Nephron (organoid): ENCODE measurements around the gene BCDIN3D.

ENCODE experiments used
- H3K27ac Mint-ChIP-seq, 3 experiments: 2 replicates each; pipeline ENCODE4 v1.8.0; 2020; ENCODE audit warnings: mixed read lengths in 3 of 3, mild to moderate bottlenecking in 2 of 3, moderate library complexity in 1 of 3
- H3K27me3 Mint-ChIP-seq: 2 replicates; pipeline ENCODE4 v1.8.0; 2021; ENCODE audit warnings: low read depth, mild to moderate bottlenecking, moderate library complexity, mixed read lengths
- H3K36me3 Mint-ChIP-seq: 2 replicates; pipeline ENCODE4 v1.8.0; 2020; ENCODE audit warnings: low read depth, mixed read lengths
- H3K4me1 Mint-ChIP-seq: 2 replicates; pipeline ENCODE4 v1.8.0; 2020; ENCODE audit warnings: mixed read lengths
- H3K4me3 Mint-ChIP-seq, 3 experiments: 2 replicates each; pipeline ENCODE4 v1.8.0; 2020; ENCODE audit warnings: mild to moderate bottlenecking in 3 of 3, mixed read lengths in 3 of 3, moderate library complexity in 2 of 3
- H3K9me3 Mint-ChIP-seq: 2 replicates; pipeline ENCODE4 v1.8.0; 2020; ENCODE audit warnings: mixed read lengths
- CTCF ChIP-seq, 3 experiments: fragments of 200-600 bp; sonication (generic); IDR thresholded peaks; one replicate each; pipeline ENCODE4 v1.5.0; 2021; ENCODE audit warnings: antibody characterized with exemption in 3 of 3; ENCODE audit not compliant: unreplicated experiment in 3 of 3

Gene BCDIN3D

GRCh38 chr12:49796606-49797448 is 46.1 kb downstream of the BCDIN3D start:
- H3K4me1 Mint-ChIP-seq, result peaks cover 5% of the 10 kb centered on the region
- no peak for TF ChIP-seq CTCF (IDR thresholded peaks at IDR 0.05; ENCODE audit: unreplicated experiment in 3 of 3)
- no peaks in the 10 kb centered on the region for H3K27me3 Mint-ChIP-seq
- H3K9me3 Mint-ChIP-seq, result no peaks in the 10 kb centered on the region
- H3K36me3 Mint-ChIP-seq, result peaks cover 7% of the 10 kb centered on the region
- H3K27ac Mint-ChIP-seq, result no peak overlapping the region
- H3K4me3 Mint-ChIP-seq, result no peak overlapping the region

GRCh38 chr12:49796155-49796554 is 46.8 kb downstream of the BCDIN3D start:
- no peaks in the 10 kb centered on the region for H3K9me3 Mint-ChIP-seq
- H3K4me3 Mint-ChIP-seq, result no peak overlapping the region
- peaks cover 5% of the 10 kb centered on the region for H3K4me1 Mint-ChIP-seq
- no peaks in the 10 kb centered on the region for H3K27me3 Mint-ChIP-seq
- peaks cover 7% of the 10 kb centered on the region for H3K36me3 Mint-ChIP-seq
- no peak overlapping the region for H3K27ac Mint-ChIP-seq
- no peak for TF ChIP-seq CTCF (IDR thresholded peaks at IDR 0.05; ENCODE audit: unreplicated experiment in 3 of 3)

GRCh38 chr12:49795654-49796105 is 47.2 kb downstream of the BCDIN3D start:
- Mint-ChIP-seq H3K27me3 (no peaks in the 10 kb centered on the region), H3K9me3 (no peaks in the 10 kb centered on the region), H3K36me3 (peaks cover 12% of the 10 kb centered on the region), H3K4me1 (peaks cover 5% of the 10 kb centered on the region), H3K4me3 (no peak overlapping the region), H3K27ac (no peak overlapping the region)
- TF ChIP-seq CTCF (IDR thresholded peaks at IDR 0.05; ENCODE audit: unreplicated experiment in 3 of 3), result no peak

- Mint-ChIP-seq H3K36me3 (peaks cover 12% of the 10 kb centered on the region), H3K27ac (no peak overlapping the region), H3K4me3 (no peak overlapping the region), H3K4me1 (peaks cover 5% of the 10 kb centered on the region), H3K9me3 (no peaks in the 10 kb centered on the region), H3K27me3 (no peaks in the 10 kb centered on the region)
- no peak for TF ChIP-seq CTCF (IDR thresholded peaks at IDR 0.05; ENCODE audit: unreplicated experiment in 3 of 3)
Observed at GRCh38 chr12:49794811-49795653, 47.9 kb downstream of the BCDIN3D start.

- peaks cover 3% of the 10 kb centered on the region for H3K4me1 Mint-ChIP-seq
- H3K27ac Mint-ChIP-seq, result no peak overlapping the region
Observed at GRCh38 chr12:49794021-49794420, 48.9 kb downstream of the BCDIN3D start.

More at GRCh38 chr12:49794021-49794420, 48.9 kb downstream of the BCDIN3D start:
- H3K36me3 Mint-ChIP-seq, result peaks cover 14% of the 10 kb centered on the region
- no peaks in the 10 kb centered on the region for H3K27me3 Mint-ChIP-seq
- no peak overlapping the region for H3K4me3 Mint-ChIP-seq
- no peak for TF ChIP-seq CTCF (IDR thresholded peaks at IDR 0.05; ENCODE audit: unreplicated experiment in 3 of 3)
- H3K9me3 Mint-ChIP-seq, result no peaks in the 10 kb centered on the region
